Parathyroid adenoma (tissue), 2 donors: ENCODE data around the gene PTPN4.

Experiments
- H2AFZ ChIP-seq: fragments of 300-600 bp; sonication (generic); one replicate; pipeline ENCODE4 v1.7.0; 2017; ENCODE audit warnings: antibody characterized with exemption, mild to moderate bottlenecking
- H3K27ac ChIP-seq: fragments of 300-600 bp; sonication (generic); one replicate; pipeline ENCODE4 v1.7.0; 2017
- H3K27me3 ChIP-seq: fragments of 300-600 bp; sonication (generic); one replicate; pipeline ENCODE4 v1.7.0; 2017; ENCODE audit warnings: low read length; ENCODE audit not compliant: control insufficient read depth, insufficient read depth
- H3K36me3 ChIP-seq: fragments of 300-600 bp; sonication (generic); one replicate; pipeline ENCODE4 v1.7.0; 2017; ENCODE audit warnings: low read length; ENCODE audit not compliant: control insufficient read depth, insufficient read depth
- H3K4me1 ChIP-seq: fragments of 300-600 bp; sonication (generic); one replicate; pipeline ENCODE4 v1.7.0; 2017; ENCODE audit warnings: control low read depth
- H3K4me2 ChIP-seq: fragments of 300-600 bp; sonication (generic); one replicate; pipeline ENCODE4 v1.7.0; 2017; ENCODE audit warnings: low read length
- H3K4me3 ChIP-seq: fragments of 300-600 bp; sonication (generic); one replicate; pipeline ENCODE4 v1.7.0; 2017; ENCODE audit warnings: low read depth, low read length
- H3K79me2 ChIP-seq: fragments of 300-600 bp; sonication (generic); one replicate; pipeline ENCODE4 v1.7.0; 2017; ENCODE audit warnings: control low read depth
- H3K9ac ChIP-seq: fragments of 300-600 bp; sonication (generic); one replicate; pipeline ENCODE4 v1.7.0; 2017; ENCODE audit warnings: mild to moderate bottlenecking
- H3K9me3 ChIP-seq: fragments of 300-600 bp; sonication (generic); one replicate; pipeline ENCODE4 v1.7.0; 2017; ENCODE audit warnings: low read length; ENCODE audit not compliant: control insufficient read depth
- CTCF ChIP-seq: fragments of 300-600 bp; sonication (generic); IDR thresholded peaks from one replicate; pipeline ENCODE4 v1.7.0; 2017; ENCODE audit warnings: antibody characterized with exemption, mild to moderate bottlenecking
- donor health status: primary hyperparathyroidism.

The PTPN4 gene

GRCh38 chr2:119849838-119850565 is 90.3 kb downstream of the PTPN4 start:
- TF ChIP-seq CTCF: no peak
- peaks cover 42% of the 10 kb centered on the region for H3K79me2 ChIP-seq
- no peak overlapping the region for H3K9ac ChIP-seq
- H3K36me3 ChIP-seq: no peaks in the 10 kb centered on the region
- H3K27ac ChIP-seq: no peak overlapping the region
- H3K9me3 ChIP-seq: no peaks in the 10 kb centered on the region
- H3K27me3 ChIP-seq: no peaks in the 10 kb centered on the region
- H3K4me3 ChIP-seq: no peak overlapping the region
- no peaks in the 10 kb centered on the region for H3K4me1 ChIP-seq
- H2AFZ ChIP-seq: no peak overlapping the region
- H3K4me2 ChIP-seq: no peak overlapping the region

GRCh38 chr2:119852214-119852613 is 92.5 kb downstream of the PTPN4 start:
- no peak for TF ChIP-seq CTCF
- Histone ChIP-seq H3K4me3 (no peak overlapping the region), H3K79me2 (peaks cover 49% of the 10 kb centered on the region), H2AFZ (no peak overlapping the region), H3K4me2 (no peak overlapping the region), H3K9ac (no peak overlapping the region), H3K4me1 (no peaks in the 10 kb centered on the region), H3K27ac (no peak overlapping the region), H3K36me3 (no peaks in the 10 kb centered on the region), H3K27me3 (no peaks in the 10 kb centered on the region), H3K9me3 (no peaks in the 10 kb centered on the region)

- H3K9me3 ChIP-seq: no peaks in the 10 kb centered on the region
- no peaks in the 10 kb centered on the region for H3K36me3 ChIP-seq
- H2AFZ ChIP-seq: no peak overlapping the region
- no peak overlapping the region for H3K27ac ChIP-seq
- no peak overlapping the region for H3K4me3 ChIP-seq
- no peak overlapping the region for H3K9ac ChIP-seq
- no peaks in the 10 kb centered on the region for H3K27me3 ChIP-seq
- no peaks in the 10 kb centered on the region for H3K4me1 ChIP-seq
- no peak overlapping the region for H3K4me2 ChIP-seq
- TF ChIP-seq CTCF: no peak
- H3K79me2 ChIP-seq: peaks cover 45% of the 10 kb centered on the region
Measured at GRCh38 chr2:119853777-119854399, 94.2 kb downstream of the PTPN4 start.

- Histone ChIP-seq H3K27ac (no peak overlapping the region), H3K4me3 (no peak overlapping the region), H3K79me2 (peaks cover 29% of the 10 kb centered on the region), H2AFZ (no peak overlapping the region), H3K9me3 (no peaks in the 10 kb centered on the region), H3K4me1 (no peaks in the 10 kb centered on the region), H3K36me3 (no peaks in the 10 kb centered on the region), H3K9ac (no peak overlapping the region), H3K4me2 (no peak overlapping the region), H3K27me3 (no peaks in the 10 kb centered on the region)
- no peak for TF ChIP-seq CTCF
Measured at GRCh38 chr2:119856469-119856901, 96.8 kb downstream of the PTPN4 start.
